Measurements from ENCODE around the gene MTG2.

GRCh38 chr20:62233684-62234083 is 50.9 kb downstream of the MTG2 start:
- TF ChIP-seq POLR2AphosphoS5 (IDR thresholded peaks at IDR 0.05; ENCODE audit: low read length) = no peak
- TF ChIP-seq, protein P1, sequence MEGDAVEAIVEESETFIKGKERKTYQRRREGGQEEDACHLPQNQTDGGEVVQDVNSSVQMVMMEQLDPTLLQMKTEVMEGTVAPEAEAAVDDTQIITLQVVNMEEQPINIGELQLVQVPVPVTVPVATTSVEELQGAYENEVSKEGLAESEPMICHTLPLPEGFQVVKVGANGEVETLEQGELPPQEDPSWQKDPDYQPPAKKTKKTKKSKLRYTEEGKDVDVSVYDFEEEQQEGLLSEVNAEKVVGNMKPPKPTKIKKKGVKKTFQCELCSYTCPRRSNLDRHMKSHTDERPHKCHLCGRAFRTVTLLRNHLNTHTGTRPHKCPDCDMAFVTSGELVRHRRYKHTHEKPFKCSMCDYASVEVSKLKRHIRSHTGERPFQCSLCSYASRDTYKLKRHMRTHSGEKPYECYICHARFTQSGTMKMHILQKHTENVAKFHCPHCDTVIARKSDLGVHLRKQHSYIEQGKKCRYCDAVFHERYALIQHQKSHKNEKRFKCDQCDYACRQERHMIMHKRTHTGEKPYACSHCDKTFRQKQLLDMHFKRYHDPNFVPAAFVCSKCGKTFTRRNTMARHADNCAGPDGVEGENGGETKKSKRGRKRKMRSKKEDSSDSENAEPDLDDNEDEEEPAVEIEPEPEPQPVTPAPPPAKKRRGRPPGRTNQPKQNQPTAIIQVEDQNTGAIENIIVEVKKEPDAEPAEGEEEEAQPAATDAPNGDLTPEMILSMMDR (IDR thresholded peaks at IDR 0.05 in 2 of 3, conservative IDR thresholded peaks at IDR 0.05 in 1 of 3; ENCODE audit: control insufficient read depth in 2 of 3, extremely low read depth in 1 of 3, insufficient read depth in 1 of 3, low read depth in 3 of 3, low read length in 3 of 3) = no peak
- no peak for TF ChIP-seq ESRRA (IDR thresholded peaks at IDR 0.05; ENCODE audit: low read length)
- no peak for TF ChIP-seq CREB1 (IDR thresholded peaks at IDR 0.05; ENCODE audit: low read depth)
- no peak for TF ChIP-seq KAT2A (conservative IDR thresholded peaks at IDR 0.05; ENCODE audit: control insufficient read depth, low read depth, low read length)
- no peak for TF ChIP-seq JUNB (IDR thresholded peaks at IDR 0.05)
- TF ChIP-seq TCF12 (IDR thresholded peaks at IDR 0.05; ENCODE audit: low read depth, low read length) = no peak

Measured in GM12878 (cell line).